ENCODE data around the gene FAM216B. TPM values are rescaled to one million over a fixed set of nuclear protein-coding genes. Genes with fewer than 3 reads are reported as not detected.

The FAM216B gene
- total RNA-seq, 1 donor from 2014 or later, result not detected

- no peak for DNase-seq (ENCODE audit: extremely low spot score, unreplicated experiment)
- H3K9me3 Mint-ChIP-seq (ENCODE audit: unreplicated experiment), result no peaks in the 10 kb centered on the region
- TF ChIP-seq CTCF (IDR thresholded peaks at IDR 0.05), result no peak
- peaks cover 34% of the 10 kb centered on the region for H3K4me1 Mint-ChIP-seq (ENCODE audit: unreplicated experiment)
- no peaks in the 10 kb centered on the region for H3K36me3 Mint-ChIP-seq (ENCODE audit: unreplicated experiment)
- no peak overlapping the region for H3K27ac Mint-ChIP-seq (ENCODE audit: unreplicated experiment)
- H3K27me3 Mint-ChIP-seq (ENCODE audit: unreplicated experiment), result no peaks in the 10 kb centered on the region
- no peak overlapping the region for H3K4me3 Mint-ChIP-seq (ENCODE audit: unreplicated experiment)
Observed at GRCh38 chr13:42751693-42752092, 29.7 kb upstream of the FAM216B start.

- no peaks in the 10 kb centered on the region for H3K27me3 Mint-ChIP-seq (ENCODE audit: unreplicated experiment)
- no peak overlapping the region for H3K4me3 Mint-ChIP-seq (ENCODE audit: unreplicated experiment)
- no peaks in the 10 kb centered on the region for H3K9me3 Mint-ChIP-seq (ENCODE audit: unreplicated experiment)
- H3K36me3 Mint-ChIP-seq (ENCODE audit: unreplicated experiment), result no peaks in the 10 kb centered on the region
- peaks cover 24% of the 10 kb centered on the region for H3K4me1 Mint-ChIP-seq (ENCODE audit: unreplicated experiment)
- DNase-seq (ENCODE audit: extremely low spot score, unreplicated experiment), result no peak
- no peak for TF ChIP-seq CTCF (IDR thresholded peaks at IDR 0.05)
- no peak overlapping the region for H3K27ac Mint-ChIP-seq (ENCODE audit: unreplicated experiment)
Observed at GRCh38 chr13:42752731-42753130, 28.7 kb upstream of the FAM216B start.

GRCh38 chr13:42753697-42754096 lies 27.7 kb upstream of the FAM216B start:
- DNase-seq (ENCODE audit: extremely low spot score, unreplicated experiment), result no peak
- peak overlapping the region; percentile 2 for H3K27ac Mint-ChIP-seq (ENCODE audit: unreplicated experiment)
- TF ChIP-seq CTCF (IDR thresholded peaks at IDR 0.05), result no peak
- no peaks in the 10 kb centered on the region for H3K27me3 Mint-ChIP-seq (ENCODE audit: unreplicated experiment)
- no peaks in the 10 kb centered on the region for H3K36me3 Mint-ChIP-seq (ENCODE audit: unreplicated experiment)
- H3K4me3 Mint-ChIP-seq (ENCODE audit: unreplicated experiment), result no peak overlapping the region
- H3K4me1 Mint-ChIP-seq (ENCODE audit: unreplicated experiment), result peaks cover 17% of the 10 kb centered on the region
- no peaks in the 10 kb centered on the region for H3K9me3 Mint-ChIP-seq (ENCODE audit: unreplicated experiment)

GRCh38 chr13:42754801-42755510 lies 26.4 kb upstream of the FAM216B start:
- DNase-seq (ENCODE audit: extremely low spot score, unreplicated experiment), result no peak
- H3K9me3 Mint-ChIP-seq (ENCODE audit: unreplicated experiment), result no peaks in the 10 kb centered on the region
- no peak overlapping the region for H3K27ac Mint-ChIP-seq (ENCODE audit: unreplicated experiment)
- H3K36me3 Mint-ChIP-seq (ENCODE audit: unreplicated experiment), result no peaks in the 10 kb centered on the region
- peaks cover 15% of the 10 kb centered on the region for H3K4me1 Mint-ChIP-seq (ENCODE audit: unreplicated experiment)
- no peaks in the 10 kb centered on the region for H3K27me3 Mint-ChIP-seq (ENCODE audit: unreplicated experiment)
- TF ChIP-seq CTCF (IDR thresholded peaks at IDR 0.05), result no peak
- H3K4me3 Mint-ChIP-seq (ENCODE audit: unreplicated experiment), result no peak overlapping the region

GRCh38 chr13:42757678-42758420 lies 23.5 kb upstream of the FAM216B start:
- DNase-seq (ENCODE audit: extremely low spot score, unreplicated experiment), result no peak
- H3K4me3 Mint-ChIP-seq (ENCODE audit: unreplicated experiment), result no peak overlapping the region
- no peaks in the 10 kb centered on the region for H3K36me3 Mint-ChIP-seq (ENCODE audit: unreplicated experiment)
- H3K27ac Mint-ChIP-seq (ENCODE audit: unreplicated experiment), result no peak overlapping the region
- H3K9me3 Mint-ChIP-seq (ENCODE audit: unreplicated experiment), result no peaks in the 10 kb centered on the region
- TF ChIP-seq CTCF (IDR thresholded peaks at IDR 0.05), result no peak
- H3K27me3 Mint-ChIP-seq (ENCODE audit: unreplicated experiment), result no peaks in the 10 kb centered on the region
- peaks cover 20% of the 10 kb centered on the region for H3K4me1 Mint-ChIP-seq (ENCODE audit: unreplicated experiment)

Data from osteocyte (in vitro differentiated cells).